Keratinocyte (primary cell): ENCODE measurements around the gene TTC39C. TPM values are rescaled to one million over a fixed set of nuclear protein-coding genes. Genes with fewer than 3 reads are reported as not detected.

Source experiments
- DNase-seq: peaks from one replicate; pipeline ENCODE4 v3.0.0-alpha.2; 2011; ENCODE audit warnings: low read depth, missing footprints, low spot score
- FAIRE-seq: peaks from 2 replicates; lab custom pipeline; 2011; peaks lifted over from hg19 to GRCh38; lab: Jason Lieb, UNC
- H2AFZ ChIP-seq: 2 replicates; pipeline ENCODE4 v1.6.0; 2012; ENCODE audit warnings: low read length, control low read depth, inconsistent platforms; ENCODE audit not compliant: control insufficient read depth
- H3K27ac ChIP-seq: 2 replicates; pipeline ENCODE4 v1.5.1; 2011; ENCODE audit warnings: low read length; ENCODE audit not compliant: control insufficient read depth, insufficient read depth
- H3K27me3 ChIP-seq: 3 replicates; pipeline ENCODE4 v1.6.0; 2011; ENCODE audit warnings: low read length; ENCODE audit not compliant: control insufficient read depth, insufficient read depth; ENCODE audit errors: extremely low read depth
- H3K36me3 ChIP-seq, 2 experiments: 2 replicates in 1 of 2; 3 replicates in 1 of 2; pipeline ENCODE4 v1.5.1; 2011; ENCODE audit warnings: low read length in 2 of 2, mild to moderate bottlenecking in 1 of 2; ENCODE audit not compliant: control insufficient read depth in 2 of 2, insufficient read depth in 2 of 2; ENCODE audit errors: extremely low read depth in 1 of 2
- H3K4me1 ChIP-seq: 3 replicates; pipeline ENCODE4 v1.5.1; 2011; ENCODE audit warnings: low read length; ENCODE audit not compliant: control insufficient read depth, insufficient read depth; ENCODE audit errors: extremely low read depth
- H3K4me2 ChIP-seq: 3 replicates; pipeline ENCODE4 v1.6.0; 2011; ENCODE audit warnings: low read depth, low read length; ENCODE audit not compliant: control insufficient read depth, insufficient read depth; ENCODE audit errors: extremely low read depth
- H3K4me3 ChIP-seq, 3 experiments: fragments of 200-600 bp in 1 of 3; sonication (generic) in 1 of 3; 2 replicates in 2 of 3; 3 replicates in 1 of 3; pipeline ENCODE4 v1.5.1; 2011 to 2016; ENCODE audit warnings: low read length in 3 of 3, mild to moderate bottlenecking in 3 of 3, control low read depth in 2 of 3, inconsistent platforms in 1 of 3, low read depth in 1 of 3, mixed read lengths in 1 of 3, mixed run types in 1 of 3, moderate library complexity in 1 of 3; ENCODE audit not compliant: control insufficient read depth in 2 of 3, insufficient read depth in 2 of 3; ENCODE audit errors: extremely low read depth in 1 of 3
- H3K79me2 ChIP-seq: 2 replicates; pipeline ENCODE4 v1.6.0; 2012; ENCODE audit warnings: low read length; ENCODE audit not compliant: control insufficient read depth, insufficient read depth
- H3K9ac ChIP-seq: 3 replicates; pipeline ENCODE4 v1.6.0; 2011; ENCODE audit warnings: low read length; ENCODE audit not compliant: control insufficient read depth, insufficient read depth; ENCODE audit errors: extremely low read depth
- H3K9me1 ChIP-seq: 3 replicates; pipeline ENCODE4 v1.6.0; 2011; ENCODE audit warnings: low read length; ENCODE audit not compliant: control insufficient read depth, insufficient read depth; ENCODE audit errors: extremely low read depth
- H3K9me3 ChIP-seq: 2 replicates; pipeline ENCODE4 v1.5.1; 2012; ENCODE audit warnings: low read depth, low read length; ENCODE audit not compliant: control insufficient read depth
- H4K20me1 ChIP-seq: 3 replicates; pipeline ENCODE4 v1.6.0; 2011; ENCODE audit warnings: low read length; ENCODE audit not compliant: control insufficient read depth, insufficient read depth; ENCODE audit errors: extremely low read depth
- CTCF ChIP-seq, 3 experiments: IDR thresholded peaks in 1 of 3; conservative IDR thresholded peaks in 1 of 3; optimal IDR thresholded peaks in 1 of 3; 2 replicates in 2 of 3; 3 replicates in 1 of 3; pipeline versions ENCODE3 to v1.5.1; 2011; ENCODE audit warnings: low read length in 3 of 3, mild to moderate bottlenecking in 3 of 3, moderate library complexity in 2 of 3, control low read depth in 1 of 3, inconsistent platforms in 1 of 3; ENCODE audit not compliant: insufficient read depth in 2 of 3; ENCODE audit errors: extremely low read depth in 1 of 3
- EZH2 ChIP-seq: IDR thresholded peaks from one replicate; pipeline ENCODE4 v1.6.1; 2012; ENCODE audit warnings: inconsistent platforms, mild to moderate bottlenecking, low read length, moderate library complexity
- dilution Hi-C: fragments of 300-500 bp; cut with MboI; formaldehyde crosslinking; loops from one replicate; pipeline ENCODE4 v1.7.0; 2020; ENCODE audit warnings: low sequenced_read_pairs; ENCODE audit not compliant: extremely low pct_ligation_motif_present
- polyA plus RNA-seq, 5 experiments: library from polyadenylated mRNA; depleted of rRNA in 3 of 5; stranded (reverse) in 3 of 5; stranded (forward) in 1 of 5; unstranded in 1 of 5; fragments of >200 nt; gene quantifications; 1 replicate in 1 of 5; 2 replicates in 3 of 5; 3 replicates in 1 of 5; pipeline versions ENCODE4 v1.2.1 to v1.2.3, GENCODE V29; 2011 to 2012; ENCODE audit warnings: missing spikeins in 2 of 5, low read depth in 1 of 5, low replicate concordance in 1 of 5

Gene TTC39C
- polyA plus RNA-seq, 1 donor (not counting 4 experiments of a cell fraction or from before 2014, with no cell fraction given): 26.8 TPM

- TF ChIP-seq EZH2 (no peak), CTCF (optimal IDR thresholded peaks at IDR 0.05 in 1 of 3, IDR thresholded peaks at IDR 0.05 in 1 of 3, conservative IDR thresholded peaks at IDR 0.05 in 1 of 3; ENCODE audit: extremely low read depth in 1 of 3, insufficient read depth in 2 of 3, low read length in 3 of 3) (no peak)
- Histone ChIP-seq H3K4me1 (no peaks in the 10 kb centered on the region), H3K36me3 (no peaks in the 10 kb centered on the region), H3K4me2 (no peak overlapping the region), H4K20me1 (no peaks in the 10 kb centered on the region), H3K27ac (no peak overlapping the region), H3K9ac (no peak overlapping the region), H3K4me3 (no peak overlapping the region), H3K9me3 (no peaks in the 10 kb centered on the region), H3K27me3 (peaks cover 6% of the 10 kb centered on the region), H3K9me1 (no peaks in the 10 kb centered on the region), H3K79me2 (no peaks in the 10 kb centered on the region), H2AFZ (no peak overlapping the region)
- FAIRE-seq (no peak), DNase-seq (no peak)
- dilution Hi-C loops: no loop called here
Observed at GRCh38 chr18:23986600-23987359, 27.8 kb upstream of the TTC39C start.

- Histone ChIP-seq H3K27ac (no peak overlapping the region), H3K79me2 (no peaks in the 10 kb centered on the region), H3K9ac (no peak overlapping the region), H2AFZ (no peak overlapping the region), H3K36me3 (no peaks in the 10 kb centered on the region), H3K9me3 (no peaks in the 10 kb centered on the region), H3K4me3 (no peak overlapping the region), H3K4me2 (no peak overlapping the region), H3K27me3 (no peaks in the 10 kb centered on the region), H3K9me1 (no peaks in the 10 kb centered on the region), H4K20me1 (no peaks in the 10 kb centered on the region), H3K4me1 (peaks cover 31% of the 10 kb centered on the region)
- dilution Hi-C loops: no loop called here
- FAIRE-seq: no peak
- no peak for TF ChIP-seq CTCF (optimal IDR thresholded peaks at IDR 0.05 in 1 of 3, IDR thresholded peaks at IDR 0.05 in 1 of 3, conservative IDR thresholded peaks at IDR 0.05 in 1 of 3; ENCODE audit: extremely low read depth in 1 of 3, insufficient read depth in 2 of 3, low read length in 3 of 3)
- no peak for TF ChIP-seq EZH2
- DNase-seq: no peak
Observed at GRCh38 chr18:23990474-23991410, 23.8 kb upstream of the TTC39C start.
